ENCODE measurements around the gene TLE6. TPM values are rescaled to one million over a fixed set of nuclear protein-coding genes. Genes with fewer than 3 reads are reported as not detected.
"Not testable (repeated sequence)": the region's sequence is repeated elsewhere in the genome, so short reads cannot be mapped to it uniquely, and the experiment has no call there.

Gene TLE6
- total RNA-seq, 1 donor from 2014 or later = 21.0 TPM

GRCh38 chr19:3034406-3034655, 57.0 kb downstream of the TLE6 start:
- no peak for DNase-seq (ENCODE audit: low spot score, unreplicated experiment)
- peak overlapping the region; percentile 83 for H3K4me3 Mint-ChIP-seq (ENCODE audit: low read depth)
- peaks cover 34% of the 10 kb centered on the region for H3K4me1 Mint-ChIP-seq (ENCODE audit: low read depth)
- TF ChIP-seq CTCF (IDR thresholded peaks at IDR 0.05; ENCODE audit: unreplicated experiment) = no peak
- no peaks in the 10 kb centered on the region for H3K27me3 Mint-ChIP-seq
- no peaks in the 10 kb centered on the region for H3K36me3 Mint-ChIP-seq (ENCODE audit: insufficient read depth)
- peak overlapping the region; percentile 98 for H3K27ac Mint-ChIP-seq
- no peaks in the 10 kb centered on the region for H3K9me3 Mint-ChIP-seq (ENCODE audit: low read depth)

GRCh38 chr19:3034656-3035541, 57.5 kb downstream of the TLE6 start:
- peaks cover 38% of the 10 kb centered on the region for H3K4me1 Mint-ChIP-seq (ENCODE audit: low read depth)
- H3K27ac Mint-ChIP-seq = peak overlapping the region; percentile 98
- peak overlapping the region; percentile 83 for H3K4me3 Mint-ChIP-seq (ENCODE audit: low read depth)
- H3K36me3 Mint-ChIP-seq (ENCODE audit: insufficient read depth) = no peaks in the 10 kb centered on the region
- no peaks in the 10 kb centered on the region for H3K27me3 Mint-ChIP-seq
- TF ChIP-seq CTCF (IDR thresholded peaks at IDR 0.05; ENCODE audit: unreplicated experiment) = no peak
- no peak for DNase-seq (ENCODE audit: low spot score, unreplicated experiment)
- H3K9me3 Mint-ChIP-seq (ENCODE audit: low read depth) = no peaks in the 10 kb centered on the region

GRCh38 chr19:3035542-3036118, 58.3 kb downstream of the TLE6 start:
- H3K9me3 Mint-ChIP-seq (ENCODE audit: low read depth) = no peaks in the 10 kb centered on the region
- no peaks in the 10 kb centered on the region for H3K27me3 Mint-ChIP-seq
- peak; percentile 97 for DNase-seq (ENCODE audit: low spot score, unreplicated experiment)
- TF ChIP-seq CTCF (IDR thresholded peaks at IDR 0.05; ENCODE audit: unreplicated experiment) = no peak
- no peaks in the 10 kb centered on the region for H3K36me3 Mint-ChIP-seq (ENCODE audit: insufficient read depth)
- H3K4me3 Mint-ChIP-seq (ENCODE audit: low read depth) = peak overlapping the region; percentile 83
- H3K4me1 Mint-ChIP-seq (ENCODE audit: low read depth) = peaks cover 37% of the 10 kb centered on the region
- H3K27ac Mint-ChIP-seq = peak overlapping the region; percentile 98

- peak; percentile 91 for DNase-seq (ENCODE audit: low spot score, unreplicated experiment)
- Mint-ChIP-seq H3K36me3 (ENCODE audit: insufficient read depth) (no peaks in the 10 kb centered on the region), H3K9me3 (ENCODE audit: low read depth) (no peaks in the 10 kb centered on the region), H3K27me3 (no peaks in the 10 kb centered on the region), H3K4me3 (ENCODE audit: low read depth) (peak overlapping the region; percentile 83), H3K4me1 (ENCODE audit: low read depth) (peaks cover 32% of the 10 kb centered on the region), H3K27ac (peak overlapping the region; percentile 98)
- TF ChIP-seq CTCF (IDR thresholded peaks at IDR 0.05; ENCODE audit: unreplicated experiment) = no peak
Measured at GRCh38 chr19:3036119-3036976, 59.0 kb downstream of the TLE6 start.

- not testable (repeated sequence) for H3K9me3 Mint-ChIP-seq (ENCODE audit: low read depth); H3K36me3 Mint-ChIP-seq (ENCODE audit: insufficient read depth); H3K27me3 Mint-ChIP-seq; DNase-seq (ENCODE audit: low spot score, unreplicated experiment); H3K4me3 Mint-ChIP-seq (ENCODE audit: low read depth)
- Mint-ChIP-seq H3K27ac (peak overlapping the region; percentile 98), H3K4me1 (ENCODE audit: low read depth) (peaks cover 31% of the 10 kb centered on the region)
Measured at GRCh38 chr19:3036977-3037544, 59.7 kb downstream of the TLE6 start.
